Dendritic cell treated with granulocyte-macrophage colony-stimulating factor and Interleukin-4, amounts not matched to agents 40 ng/mL and 50 ng/mL, for 4 days (primary cell): ENCODE data around the gene PNN.
"Not testable (repeated sequence)": the region's sequence is repeated elsewhere in the genome, so short reads cannot be mapped to it uniquely, and the experiment has no call there.

Source experiments
- H3K27ac Mint-ChIP-seq: one replicate; pipeline ENCODE4 v1.8.0; 2022; ENCODE audit warnings: mild to moderate bottlenecking, mixed read lengths
- H3K27me3 Mint-ChIP-seq: one replicate; pipeline ENCODE4 v1.8.0; 2022; ENCODE audit warnings: mild to moderate bottlenecking, mixed read lengths
- H3K36me3 Mint-ChIP-seq: one replicate; pipeline ENCODE4 v1.8.0; 2022; ENCODE audit warnings: low read depth, mixed read lengths
- H3K4me1 Mint-ChIP-seq: one replicate; pipeline ENCODE4 v1.8.0; 2022; ENCODE audit warnings: low read depth, mixed read lengths
- H3K4me3 Mint-ChIP-seq: one replicate; pipeline ENCODE4 v1.8.0; 2022; ENCODE audit warnings: mild to moderate bottlenecking, moderate library complexity, mixed read lengths
- H3K9me3 Mint-ChIP-seq: one replicate; pipeline ENCODE4 v1.8.0; 2022; ENCODE audit warnings: mixed read lengths
- intact Hi-C: fragments of 100-400 bp; cut with micrococcal nuclease; formaldehyde crosslinking; loops from one replicate; pipeline ENCODE4 v1.15.0; 2022

Gene PNN

GRCh38 chr14:39174560-39175444 lies at the start of gene PNN:
Gene PNN, plus strand, starts transcription at chr14:39175254. Its CDS starts 26 bp downstream, at chr14:39175280.
- H3K27ac Mint-ChIP-seq = peak within 1 kb of the TSS; percentile 95
- peak within 1 kb of the TSS; percentile 92 for H3K4me3 Mint-ChIP-seq

GRCh38 chr14:39137835-39138234 lies 37.2 kb upstream of the PNN start:
- H3K4me3 Mint-ChIP-seq, H3K27ac Mint-ChIP-seq: not testable (repeated sequence)

More at GRCh38 chr14:39174560-39175444, at the start of gene PNN:
- H3K36me3 Mint-ChIP-seq = peaks cover 56% of the 10 kb centered on the region
- intact Hi-C loops = loop anchor here (1.0 to 2.0 kb wide), 2 partner anchors 92 to 257 kb away; partner anchors contain the start of gene FBXO33
- peaks cover 21% of the 10 kb centered on the region for H3K4me1 Mint-ChIP-seq
- no peaks in the 10 kb centered on the region for H3K27me3 Mint-ChIP-seq
- no peaks in the 10 kb centered on the region for H3K9me3 Mint-ChIP-seq

GRCh38 chr14:39138440-39138839 lies 36.6 kb upstream of the PNN start:
- H3K27me3 Mint-ChIP-seq = no peaks in the 10 kb centered on the region
- no peak overlapping the region for H3K27ac Mint-ChIP-seq
- H3K36me3 Mint-ChIP-seq = peaks cover 98% of the 10 kb centered on the region
- H3K4me3 Mint-ChIP-seq = no peak overlapping the region
- H3K4me1 Mint-ChIP-seq = peaks cover 6% of the 10 kb centered on the region
- intact Hi-C loops = no loop called here
- H3K9me3 Mint-ChIP-seq = peaks cover 9% of the 10 kb centered on the region

More at GRCh38 chr14:39137835-39138234, 37.2 kb upstream of the PNN start:
- H3K4me1 Mint-ChIP-seq, H3K9me3 Mint-ChIP-seq, intact Hi-C loops, H3K27me3 Mint-ChIP-seq: not testable (repeated sequence)
- peaks cover 95% of the 10 kb centered on the region for H3K36me3 Mint-ChIP-seq

GRCh38 chr14:39140170-39140569 lies 34.9 kb upstream of the PNN start:
- Mint-ChIP-seq H3K27ac (no peak overlapping the region), H3K27me3 (no peaks in the 10 kb centered on the region), H3K36me3 (peaks cover 84% of the 10 kb centered on the region), H3K9me3 (peaks cover 9% of the 10 kb centered on the region), H3K4me1 (peaks cover 6% of the 10 kb centered on the region), H3K4me3 (no peak overlapping the region)
- intact Hi-C loops = no loop called here

- not testable (repeated sequence) for H3K27me3 Mint-ChIP-seq, H3K4me1 Mint-ChIP-seq
- peaks cover 80% of the 10 kb centered on the region for H3K36me3 Mint-ChIP-seq
These were observed 33.4 kb upstream of the PNN start for GRCh38 chr14:39141623-39142022.

GRCh38 chr14:39143226-39143625 lies 31.8 kb upstream of the PNN start:
- H3K36me3 Mint-ChIP-seq = peaks cover 80% of the 10 kb centered on the region
- intact Hi-C loops, H3K27ac Mint-ChIP-seq, H3K9me3 Mint-ChIP-seq, H3K4me3 Mint-ChIP-seq, H3K27me3 Mint-ChIP-seq, H3K4me1 Mint-ChIP-seq: not testable (repeated sequence)

More at GRCh38 chr14:39141623-39142022, 33.4 kb upstream of the PNN start:
- H3K4me3 Mint-ChIP-seq, H3K27ac Mint-ChIP-seq, intact Hi-C loops, H3K9me3 Mint-ChIP-seq: not testable (repeated sequence)

- Mint-ChIP-seq H3K4me3 (no peak overlapping the region), H3K27ac (no peak overlapping the region), H3K27me3 (no peaks in the 10 kb centered on the region), H3K4me1 (peaks cover 6% of the 10 kb centered on the region), H3K36me3 (peaks cover 77% of the 10 kb centered on the region), H3K9me3 (peaks cover 9% of the 10 kb centered on the region)
- intact Hi-C loops = no loop called here
These were observed 29.6 kb upstream of the PNN start for GRCh38 chr14:39145266-39145966.

GRCh38 chr14:39154594-39155189 lies 20.4 kb upstream of the PNN start:
- Mint-ChIP-seq H3K27ac (no peak overlapping the region), H3K36me3 (peaks cover 72% of the 10 kb centered on the region), H3K9me3 (no peaks in the 10 kb centered on the region), H3K4me1 (no peaks in the 10 kb centered on the region), H3K27me3 (no peaks in the 10 kb centered on the region), H3K4me3 (no peak overlapping the region)
- intact Hi-C loops = no loop called here

GRCh38 chr14:39157491-39157890 lies 17.6 kb upstream of the PNN start:
- Mint-ChIP-seq H3K27ac (no peak overlapping the region), H3K4me1 (peaks cover 5% of the 10 kb centered on the region), H3K9me3 (no peaks in the 10 kb centered on the region), H3K27me3 (no peaks in the 10 kb centered on the region), H3K4me3 (no peak overlapping the region), H3K36me3 (peaks cover 77% of the 10 kb centered on the region)
- intact Hi-C loops = no loop called here

- intact Hi-C loops = no loop called here
These were observed 16.7 kb upstream of the PNN start for GRCh38 chr14:39158222-39158858.

GRCh38 chr14:39160494-39160893 lies 14.6 kb upstream of the PNN start:
- Mint-ChIP-seq H3K27me3 (no peaks in the 10 kb centered on the region), H3K4me3 (no peak overlapping the region), H3K27ac (no peak overlapping the region), H3K9me3 (no peaks in the 10 kb centered on the region), H3K4me1 (peaks cover 12% of the 10 kb centered on the region), H3K36me3 (peaks cover 78% of the 10 kb centered on the region)
- intact Hi-C loops = no loop called here

More at GRCh38 chr14:39158222-39158858, 16.7 kb upstream of the PNN start:
- no peak overlapping the region for H3K4me3 Mint-ChIP-seq
- H3K4me1 Mint-ChIP-seq = peaks cover 5% of the 10 kb centered on the region
- H3K27ac Mint-ChIP-seq = no peak overlapping the region
- no peaks in the 10 kb centered on the region for H3K9me3 Mint-ChIP-seq
- H3K27me3 Mint-ChIP-seq = no peaks in the 10 kb centered on the region
- peaks cover 77% of the 10 kb centered on the region for H3K36me3 Mint-ChIP-seq

- intact Hi-C loops, H3K9me3 Mint-ChIP-seq, H3K4me3 Mint-ChIP-seq, H3K27me3 Mint-ChIP-seq: not testable (repeated sequence)
- Mint-ChIP-seq H3K27ac (peak overlapping the region; percentile 7), H3K36me3 (peaks cover 56% of the 10 kb centered on the region), H3K4me1 (peaks cover 27% of the 10 kb centered on the region)
These were observed 7.2 kb upstream of the PNN start for GRCh38 chr14:39167797-39168320.

- Mint-ChIP-seq H3K4me1 (peaks cover 27% of the 10 kb centered on the region), H3K27ac (peak overlapping the region; percentile 7), H3K9me3 (no peaks in the 10 kb centered on the region), H3K27me3 (no peaks in the 10 kb centered on the region), H3K4me3 (peak overlapping the region; percentile 38), H3K36me3 (peaks cover 49% of the 10 kb centered on the region)
- intact Hi-C loops = no loop called here
These were observed 6.5 kb upstream of the PNN start for GRCh38 chr14:39168591-39168990.
